HG03097 (cell line): ENCODE measurements around the gene KCNK10.

ENCODE experiments used
- ATAC-seq: cut with Tn5 transposase; IDR thresholded peaks from one replicate; pipeline ENCODE4 v1.9.1; 2021; ENCODE audit not compliant: unreplicated experiment, low FRiP score

KCNK10 gene

DNA sequence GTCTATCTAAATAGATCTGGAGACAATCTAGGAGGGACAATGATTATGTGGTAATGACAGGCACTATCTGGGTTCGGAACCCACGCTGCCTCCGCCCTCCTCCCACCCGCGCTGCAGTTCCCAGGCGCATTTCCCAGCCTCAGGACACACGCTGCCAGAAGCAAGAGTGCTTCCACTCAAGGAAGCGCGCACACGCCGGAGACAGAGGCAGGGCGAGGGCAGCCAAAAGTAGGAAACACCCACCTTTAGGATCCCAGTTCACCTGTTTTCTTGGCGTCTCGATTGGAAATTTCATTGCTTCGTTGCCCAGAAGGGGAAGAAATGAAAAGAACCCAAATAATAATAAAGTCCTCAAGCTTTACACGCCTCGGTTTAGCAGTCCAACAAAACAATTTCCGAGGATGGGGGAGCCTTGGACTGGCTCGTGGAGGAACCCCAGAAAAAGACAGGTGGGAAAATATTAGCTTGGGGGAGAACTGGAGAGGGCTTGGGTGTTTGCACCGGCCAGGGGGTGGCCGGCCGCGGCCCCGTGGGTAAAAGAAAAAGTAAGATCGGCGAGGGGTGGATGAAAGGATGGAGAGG is 474 bp downstream of the KCNK10 start:
- no peak for ATAC-seq

DNA sequence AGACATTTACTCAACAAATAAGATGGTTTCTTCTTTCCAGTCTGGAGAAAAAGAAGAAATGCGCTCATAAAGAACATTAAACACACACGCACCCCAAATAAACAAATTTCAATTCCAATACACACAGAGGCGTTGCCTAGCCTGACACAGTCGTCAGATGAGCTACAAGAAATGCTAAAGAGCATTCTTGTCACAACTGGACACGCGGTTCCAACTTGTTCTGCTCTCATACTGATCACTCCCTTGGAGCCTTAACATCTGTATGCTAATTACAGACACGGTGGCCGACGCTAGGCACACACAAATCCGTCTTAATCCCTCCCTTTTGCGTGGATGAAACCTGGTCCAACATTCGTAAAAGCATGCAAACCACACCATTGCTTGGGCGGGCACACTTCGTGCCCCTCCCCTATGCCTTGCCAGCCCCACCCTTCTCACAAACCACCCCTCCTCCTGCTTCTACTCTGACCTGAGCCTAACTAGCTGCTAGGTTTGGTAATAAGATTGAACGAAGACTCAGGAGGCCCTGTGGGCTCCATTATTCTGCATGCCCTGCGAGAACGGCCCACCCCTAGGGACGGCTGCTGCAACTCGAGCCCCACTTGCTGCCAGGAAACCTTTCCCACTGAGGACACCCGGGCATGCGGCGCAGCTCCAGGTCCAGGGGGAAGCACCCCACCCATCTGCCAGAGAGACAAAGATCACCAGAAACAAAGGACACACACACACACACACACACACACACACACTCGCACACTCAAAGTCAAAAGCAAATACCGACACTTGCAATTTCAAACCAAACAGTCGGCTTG is 1.2 kb downstream of the KCNK10 start:
- no peak for ATAC-seq

DNA sequence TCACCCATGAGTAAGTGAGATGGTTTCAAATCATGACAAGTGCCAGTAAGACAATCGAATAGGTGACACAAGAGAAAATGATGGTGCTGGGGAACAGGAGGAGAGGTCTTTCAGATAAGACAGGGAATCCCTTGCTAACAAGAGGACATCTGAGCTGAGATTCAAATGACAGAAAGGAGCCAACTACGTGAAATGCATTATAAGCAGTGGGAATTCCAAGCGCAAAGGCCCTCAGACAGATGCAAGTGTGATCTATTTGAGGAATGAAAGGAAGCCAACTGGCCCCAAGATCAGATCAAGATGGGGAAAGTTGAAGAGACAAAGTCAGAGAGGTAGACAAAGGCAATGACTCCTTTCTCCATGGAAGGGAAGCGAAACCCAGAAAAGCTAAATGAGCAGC is 4.7 kb downstream of the KCNK10 start:
- no peak for ATAC-seq

DNA sequence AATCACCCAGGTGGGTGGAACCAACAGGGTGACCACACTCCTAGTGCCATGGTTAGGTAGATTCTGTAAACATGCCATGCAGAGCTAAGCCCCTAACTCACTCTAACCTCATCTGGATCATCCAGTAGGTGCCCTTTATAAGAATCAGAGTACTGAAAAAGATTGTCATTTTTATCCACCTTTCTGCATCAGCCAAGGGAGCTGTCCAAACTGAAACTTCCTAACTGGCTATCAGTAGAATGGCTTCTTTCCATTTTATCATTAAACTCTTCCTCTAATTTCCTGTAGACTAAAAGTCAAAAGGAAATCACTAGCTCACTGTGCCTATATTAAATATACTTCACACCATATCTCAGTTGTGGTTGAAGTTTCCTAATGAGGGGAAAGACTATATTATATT is 6.5 kb downstream of the KCNK10 start:
- ATAC-seq: no peak

DNA sequence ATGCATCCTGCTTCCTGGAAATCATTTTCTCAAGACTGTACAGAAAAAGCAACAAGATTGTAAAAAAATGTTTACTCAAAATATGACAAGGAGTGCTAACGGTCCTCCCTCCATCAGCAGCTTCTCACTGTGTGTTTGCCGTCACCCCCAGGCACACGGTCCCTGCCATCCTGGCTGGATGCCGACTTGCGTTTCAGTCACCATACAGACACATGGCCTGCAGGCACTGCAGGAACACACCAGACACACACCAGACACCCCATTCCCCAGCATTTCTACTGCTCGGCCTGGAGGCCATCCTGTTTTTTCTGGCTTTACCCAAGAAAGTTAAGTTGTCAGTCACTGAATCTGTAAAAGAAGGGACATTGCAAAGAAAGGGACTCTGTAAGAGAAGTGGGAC is 10.8 kb downstream of the KCNK10 start:
- no peak for ATAC-seq

DNA sequence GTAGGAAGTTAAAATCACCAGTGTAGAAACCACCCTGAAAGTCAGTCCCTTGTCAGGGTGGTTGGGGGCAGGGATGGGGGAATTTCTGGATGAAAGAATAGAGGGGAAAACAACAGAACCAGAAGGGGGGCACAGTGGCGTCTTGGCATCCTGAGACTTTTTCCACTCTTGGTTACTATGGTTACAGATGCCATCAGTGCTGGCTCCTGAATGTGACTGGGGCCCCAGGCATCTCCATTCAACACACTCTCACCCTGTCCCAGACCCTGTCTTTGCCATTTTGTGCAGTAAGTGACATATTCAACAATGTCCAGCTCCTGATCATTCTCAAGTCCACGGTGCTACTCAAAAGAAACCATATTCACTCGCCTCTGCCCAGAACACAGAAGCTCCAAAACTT is 11.3 kb downstream of the KCNK10 start:
- no peak for ATAC-seq

DNA sequence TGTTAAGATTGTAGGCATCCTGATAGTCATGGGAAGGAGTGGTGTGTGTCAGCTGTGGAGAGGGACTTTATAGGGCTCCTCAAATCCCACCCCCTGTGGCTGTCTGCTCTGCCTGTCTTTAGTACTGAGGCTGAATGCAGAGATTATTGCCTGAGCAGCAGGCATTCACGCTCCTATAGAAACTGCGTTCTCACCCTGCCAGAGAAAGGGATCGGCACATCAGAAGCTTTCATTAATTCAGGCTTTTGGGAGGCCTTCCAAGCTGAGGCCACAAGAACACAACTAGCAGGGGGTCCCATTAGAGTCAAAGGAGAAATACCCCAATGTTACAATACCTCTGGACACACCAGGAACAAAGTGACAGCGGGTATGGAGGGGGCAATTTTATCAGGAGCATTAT is 12.6 kb downstream of the KCNK10 start:
- ATAC-seq: no peak

DNA sequence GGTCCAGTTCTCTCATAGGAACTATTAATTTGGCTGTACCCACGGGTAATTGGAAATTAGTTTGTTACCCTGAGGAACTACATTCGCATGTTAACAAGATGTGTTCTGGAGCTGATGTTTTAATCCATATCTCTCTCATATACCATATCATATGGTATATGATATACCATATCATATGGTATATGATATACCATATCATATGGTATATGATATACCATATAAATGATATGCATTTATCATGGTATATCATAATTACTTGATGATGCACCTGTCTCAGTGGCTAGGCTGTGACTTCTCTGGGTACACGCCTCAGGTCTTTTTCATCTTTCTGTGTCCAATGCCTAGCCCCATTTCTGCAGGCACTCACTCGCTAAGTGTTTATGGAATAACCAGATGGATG is 13.0 kb downstream of the KCNK10 start:
- ATAC-seq: no peak

DNA sequence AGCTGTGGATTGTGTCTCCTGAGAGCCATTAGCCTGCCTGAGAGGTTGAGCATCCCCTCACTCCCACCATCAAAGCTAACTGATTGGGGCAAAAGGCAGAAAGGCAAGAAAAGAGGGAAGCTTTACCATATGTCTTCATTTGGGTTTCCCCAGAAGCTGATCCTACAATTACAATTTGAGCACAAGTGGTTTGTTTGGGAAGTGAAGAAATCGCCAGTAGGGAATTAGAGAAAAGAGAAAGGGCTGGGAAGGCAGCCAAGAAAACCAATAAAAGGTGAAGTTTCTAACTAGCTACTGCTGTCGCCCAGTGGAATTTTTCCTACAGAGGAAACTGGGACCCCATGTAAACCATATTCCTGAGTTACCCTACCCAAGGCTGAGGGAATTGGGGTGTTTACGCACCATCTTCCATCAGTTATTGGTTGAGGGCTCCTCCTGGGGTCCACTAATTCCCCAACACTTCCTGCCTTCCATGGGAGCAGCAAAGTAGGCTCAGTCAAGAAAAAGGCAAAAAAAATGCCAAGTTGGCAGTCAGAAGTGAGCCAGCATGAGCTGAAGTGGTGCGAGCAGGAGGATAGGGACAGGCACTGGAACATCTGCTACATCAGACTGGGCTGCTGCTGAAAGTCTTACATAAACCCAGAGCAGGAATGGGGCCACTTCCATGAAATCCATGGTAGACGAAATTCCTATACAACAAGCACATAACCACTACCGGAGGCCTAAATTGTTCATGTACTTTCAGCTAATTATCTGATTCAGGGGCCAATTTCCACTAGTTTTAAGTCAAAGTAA is 17.3 kb downstream of the KCNK10 start:
- ATAC-seq: no peak

DNA sequence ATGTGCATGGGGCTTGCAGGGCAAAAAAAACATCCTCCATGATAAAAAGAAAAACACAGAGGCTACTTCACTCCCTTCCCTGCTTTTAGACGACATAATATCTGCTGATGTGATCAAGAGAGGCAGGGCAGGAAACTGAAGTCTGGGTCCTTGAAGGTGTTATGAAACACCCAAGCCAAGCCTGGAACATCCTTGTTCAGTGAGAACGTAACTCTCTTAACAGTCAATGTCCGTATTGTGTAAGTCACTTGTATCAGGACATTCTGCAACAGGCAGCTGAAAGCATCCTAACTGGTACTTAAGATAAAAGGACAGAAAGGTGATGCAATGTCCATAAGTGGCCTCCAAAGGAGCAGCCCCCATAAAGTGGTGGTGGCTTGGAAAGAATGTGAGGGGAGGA is 20.0 kb downstream of the KCNK10 start:
- no peak for ATAC-seq

DNA sequence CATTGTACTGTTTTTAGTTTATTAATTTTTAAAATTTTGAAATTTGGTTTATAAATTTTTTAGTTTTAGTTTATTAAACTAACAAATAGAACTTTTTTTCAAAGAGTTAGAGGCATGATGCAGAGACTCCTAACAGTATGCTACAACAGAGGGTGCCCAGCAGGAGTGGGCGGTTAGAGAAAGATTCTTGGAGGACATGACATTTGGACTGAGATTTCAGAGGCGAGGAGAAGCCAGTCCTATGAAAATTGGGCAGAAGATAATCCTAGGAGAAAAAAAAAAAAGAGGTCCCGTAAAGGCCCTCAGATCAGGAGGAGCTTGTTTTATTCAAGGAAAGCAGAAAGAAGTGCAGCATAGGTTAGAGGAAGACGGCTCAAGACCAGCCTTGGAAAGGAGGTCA is 21.7 kb downstream of the KCNK10 start:
- no peak for ATAC-seq

DNA sequence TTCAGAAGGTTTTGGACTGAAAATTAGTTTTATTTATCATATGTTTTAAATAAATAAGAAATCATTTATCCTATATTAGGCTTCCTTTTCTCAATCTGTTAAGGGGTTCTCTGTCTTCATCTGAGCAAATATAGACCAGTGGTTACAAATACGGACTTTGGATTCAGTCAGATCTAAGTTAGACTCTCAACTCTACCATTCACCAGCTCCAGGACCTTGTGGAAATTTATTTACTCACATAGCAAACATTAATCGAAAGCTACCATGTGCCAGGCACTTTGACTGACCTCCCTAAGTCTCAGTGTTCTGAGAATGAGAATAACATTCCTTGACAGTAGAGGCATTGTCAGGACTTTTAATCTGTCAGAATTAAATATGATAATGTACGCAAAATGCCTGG is 22.3 kb downstream of the KCNK10 start:
- ATAC-seq: no peak

DNA sequence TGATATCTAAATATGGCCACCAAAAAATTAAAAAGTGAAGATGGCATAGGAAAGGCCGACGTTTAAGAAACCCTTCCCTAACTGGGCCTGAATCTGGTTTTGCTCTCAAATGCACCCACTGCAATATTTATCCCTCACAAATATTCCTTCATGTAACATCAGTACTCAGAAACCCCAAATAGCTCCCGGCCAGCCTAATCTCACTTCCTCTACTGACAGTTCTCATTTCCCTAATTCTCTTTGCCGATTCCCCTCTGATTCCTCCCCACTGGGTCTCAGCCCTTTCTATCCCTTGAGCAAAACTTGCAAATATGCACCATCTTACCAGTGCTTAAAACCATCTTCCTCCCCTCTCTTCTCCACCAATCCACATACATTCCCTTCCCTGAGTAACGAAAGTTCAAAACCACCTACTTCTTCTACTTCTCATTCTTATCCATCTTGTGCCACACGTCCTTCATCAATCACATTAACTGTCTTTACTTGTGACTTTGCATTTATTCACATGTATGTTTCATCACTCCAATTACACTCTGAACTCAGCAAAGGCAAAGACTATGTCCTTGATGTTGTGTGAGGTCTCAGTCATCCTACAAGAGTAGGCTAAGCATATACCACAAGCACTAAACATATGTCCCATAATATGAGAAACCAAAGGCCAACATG is 23.1 kb downstream of the KCNK10 start:
- no peak for ATAC-seq

DNA sequence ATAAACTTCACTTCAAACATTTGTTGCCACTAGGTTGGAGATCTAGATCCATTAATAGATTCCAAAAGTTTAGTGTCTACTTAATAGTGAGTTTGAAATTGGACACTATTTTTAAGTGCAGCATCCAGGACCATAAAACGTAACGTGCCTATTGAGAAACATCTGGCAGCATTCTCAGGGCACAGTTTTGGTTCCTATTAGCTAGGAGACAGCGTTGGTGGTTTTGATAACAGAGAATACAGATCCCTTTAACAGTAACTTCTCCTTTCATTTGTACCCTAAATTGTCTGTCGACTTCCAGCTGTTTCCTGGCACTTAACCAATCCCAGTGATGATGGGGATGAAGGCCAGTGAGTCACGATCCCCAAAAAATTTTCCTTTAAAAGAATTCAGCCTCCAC is 25.8 kb downstream of the KCNK10 start:
- no peak for ATAC-seq

DNA sequence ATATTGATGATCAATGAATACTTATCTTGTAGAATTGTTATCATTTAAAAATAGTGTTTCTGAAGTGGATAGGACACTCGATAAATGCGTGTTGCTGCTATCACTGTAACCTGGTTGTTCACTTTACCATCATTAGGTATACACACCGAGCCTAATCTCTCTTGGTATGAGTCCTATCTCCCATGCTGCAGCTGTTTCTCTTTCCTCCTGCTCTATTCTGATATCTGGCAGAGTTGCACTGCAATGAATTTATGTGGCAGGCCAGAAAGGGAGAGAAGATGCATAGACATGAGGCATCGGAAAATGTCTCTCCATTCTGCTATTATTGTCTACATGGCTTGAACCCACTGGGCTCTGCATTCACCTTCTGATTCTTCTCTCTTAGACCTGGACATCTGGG is 26.7 kb downstream of the KCNK10 start:
- ATAC-seq: no peak

DNA sequence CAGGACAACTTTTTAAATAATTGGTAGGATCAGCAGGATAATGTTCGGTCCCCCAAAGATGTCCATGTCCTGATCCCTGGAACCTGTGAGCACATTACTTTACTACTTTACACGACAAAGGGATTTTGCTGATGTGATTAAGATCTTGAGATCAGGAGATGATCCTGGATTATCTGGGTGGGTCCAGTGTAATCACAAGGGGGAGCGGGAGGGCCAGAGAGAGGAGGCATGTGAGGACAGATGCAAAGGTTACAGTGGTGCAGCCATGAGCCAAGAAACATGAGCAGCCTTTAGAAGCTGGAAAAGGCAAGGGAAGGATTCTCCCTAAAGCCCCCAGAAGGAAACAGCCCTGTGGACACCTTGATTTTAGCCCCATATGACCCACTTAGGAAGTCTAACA is 33.1 kb downstream of the KCNK10 start:
- no peak for ATAC-seq

DNA sequence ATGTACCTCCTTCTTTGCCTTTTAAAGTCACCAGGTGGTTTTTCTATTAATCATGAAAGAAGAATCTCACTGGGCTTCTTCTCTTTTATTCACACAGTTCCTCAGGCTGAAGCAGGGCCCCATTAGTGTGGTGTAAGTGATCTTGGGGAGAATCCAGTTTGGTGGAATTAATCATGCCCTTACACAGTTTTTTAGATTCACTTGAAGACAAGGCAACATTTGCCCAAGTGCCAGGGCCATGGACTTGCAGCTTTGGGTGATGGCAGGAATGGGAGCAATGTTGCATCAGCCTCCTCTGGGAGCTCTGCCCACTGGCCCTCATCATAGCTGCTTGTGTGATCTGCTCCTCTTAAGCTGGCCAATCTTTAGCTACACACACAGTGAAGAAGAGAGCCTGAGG is 33.8 kb downstream of the KCNK10 start:
- no peak for ATAC-seq

DNA sequence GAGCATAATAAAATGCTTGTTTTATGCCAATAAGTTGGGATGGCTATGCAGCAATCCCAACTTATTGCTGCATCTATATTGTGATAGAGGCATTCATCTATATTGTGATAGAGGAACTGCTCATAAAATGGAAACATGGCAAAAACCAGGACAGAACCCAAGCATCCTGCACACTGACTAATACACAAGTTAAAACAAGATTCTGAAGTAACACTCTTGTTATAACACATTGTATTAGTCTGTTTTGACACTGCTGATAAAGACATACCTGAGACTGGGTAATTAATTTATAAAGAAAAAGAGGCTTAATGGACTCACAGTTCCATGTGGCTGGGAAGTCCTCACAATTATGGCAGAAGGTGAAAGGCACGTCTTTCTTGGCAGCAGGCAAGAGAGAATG is 36.8 kb downstream of the KCNK10 start:
- no peak for ATAC-seq

DNA sequence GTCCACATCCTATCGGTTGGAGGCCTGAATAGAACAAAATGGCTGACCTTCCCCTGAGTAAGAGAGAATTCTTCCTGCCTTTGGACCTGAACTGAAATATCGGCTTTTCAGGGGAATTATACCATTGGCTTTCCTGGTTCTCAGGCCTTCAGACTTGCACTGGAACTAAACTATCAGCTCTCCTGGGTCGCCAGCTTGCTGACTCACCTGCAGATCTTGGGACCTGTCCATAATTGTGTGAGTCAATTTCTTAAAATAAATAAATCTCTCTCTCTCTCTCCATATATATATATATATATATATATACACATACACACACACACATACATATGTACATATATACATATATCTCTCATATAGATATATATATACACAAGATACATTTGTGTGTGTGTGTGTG is 41.6 kb downstream of the KCNK10 start:
- no peak for ATAC-seq

DNA sequence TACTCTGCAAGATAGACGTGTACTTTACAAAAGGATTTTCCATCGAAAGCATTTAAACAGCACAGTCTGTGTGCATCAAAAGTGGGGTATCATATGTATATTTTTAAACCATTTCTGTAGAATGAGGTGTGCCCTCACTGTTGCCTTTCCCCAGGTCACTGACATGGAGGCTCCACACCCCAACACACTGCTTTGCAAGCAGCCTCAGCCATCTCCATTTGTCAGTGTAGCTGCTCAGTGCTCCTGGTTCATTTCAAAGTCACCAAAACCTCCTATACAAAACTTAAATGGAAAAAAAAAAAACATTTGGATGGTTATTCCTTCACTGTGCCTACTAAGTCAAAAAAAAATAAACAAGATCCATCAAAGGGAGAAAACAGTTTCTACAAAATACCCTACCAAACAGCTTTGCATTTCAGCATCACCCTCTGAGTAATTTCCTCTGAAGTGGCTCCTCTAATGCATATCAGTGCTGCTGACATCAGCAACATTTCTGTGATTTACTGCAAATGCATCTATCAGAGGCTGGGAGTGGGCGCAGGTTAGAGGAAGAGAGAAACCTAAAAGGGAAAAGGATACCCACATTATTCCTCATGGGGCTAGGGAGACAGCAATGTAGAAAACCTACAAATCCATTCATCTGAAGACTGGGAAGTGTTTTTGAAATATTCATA is 46.0 kb downstream of the KCNK10 start:
- ATAC-seq: no peak
